Ovary (tissue), 3 donors: Measurements from ENCODE around the gene TTC28.

Experiments
- CTCF ChIP-seq, 3 donors: fragments of 450-650 bp in 2 of 3; fragments of 200-600 bp in 1 of 3; IDR thresholded peaks; one replicate each; pipeline versions ENCODE4 v1.5.1 to v1.8.0; 2016 to 2022; ENCODE audit warnings: antibody characterized with exemption in 3 of 3, mild to moderate bottlenecking in 1 of 3
- POLR2A ChIP-seq: fragments of 450-650 bp; IDR thresholded peaks from one replicate; pipeline ENCODE4 v1.6.1; 2017; ENCODE audit warnings: antibody characterized with exemption, mild to moderate bottlenecking, moderate library complexity
- donor health status: DM: no; HTN: no; CAD: no.

GRCh38 chr22:28147401-28147800, 532.2 kb downstream of the TTC28 start:
- TF ChIP-seq CTCF (IDR thresholded peaks at IDR 0.05) (no peak), POLR2A (no peak)
